ENCODE data around the gene DEPDC1B. TPM values are rescaled to one million over a fixed set of nuclear protein-coding genes. Genes with fewer than 3 reads are reported as not detected.
"Not testable (repeated sequence)": the region's sequence is repeated elsewhere in the genome, so short reads cannot be mapped to it uniquely, and the experiment has no call there.

DEPDC1B gene
- total RNA-seq = 10 to 100 TPM; 49.1 to 50.8 TPM

- H3K9me3 Mint-ChIP-seq (ENCODE audit: insufficient read depth) = no peaks in the 10 kb centered on the region
- ATAC-seq (peak; percentile 97), DNase-seq (peak; percentile 90)
- peaks cover 27% of the 10 kb centered on the region for H3K36me3 Mint-ChIP-seq (ENCODE audit: low read depth)
- peak within 1 kb of the TSS; percentile 92 for H3K27ac Mint-ChIP-seq
- ChIA-PET CTCF (interaction anchor here (0.6 to 2.3 kb wide), 9 partner anchors 11 to 889 kb away, joined by 3 to 12 read pairs (median 3); partner anchors contain the start of genes ELOVL7, ERCC8 and NDUFAF2), POLR2A (interaction anchor here (0.6 to 2.3 kb wide), 7 partner anchors 9 to 1666 kb away, joined by 3 to 8 read pairs (median 4); no protein-coding TSS in a partner anchor)
- H3K4me1 Mint-ChIP-seq (ENCODE audit: low read depth) = peaks cover 36% of the 10 kb centered on the region
- H3K27me3 Mint-ChIP-seq (ENCODE audit: low read depth) = peaks cover 24% of the 10 kb centered on the region
- H3K4me3 Mint-ChIP-seq = peak within 1 kb of the TSS; percentile 79
Observed at GRCh38 chr5:60699609-60700415, at the start of gene DEPDC1B. TSS of gene DEPDC1B (minus strand) at chr5:60700166. CDS start at chr5:60700093, 73 bp downstream.

- ATAC-seq (no peak), DNase-seq (no peak)
- Mint-ChIP-seq H3K4me3 (no peak overlapping the region), H3K27ac (no peak overlapping the region), H3K27me3 (ENCODE audit: low read depth) (no peaks in the 10 kb centered on the region), H3K36me3 (ENCODE audit: low read depth) (no peaks in the 10 kb centered on the region), H3K4me1 (ENCODE audit: low read depth) (no peaks in the 10 kb centered on the region), H3K9me3 (ENCODE audit: insufficient read depth) (peaks cover 7% of the 10 kb centered on the region)
- POLR2A ChIA-PET = no interaction called here
- CTCF ChIA-PET = no interaction called here
Observed at GRCh38 chr5:60744682-60745081, 44.7 kb upstream of the DEPDC1B start.

- Mint-ChIP-seq H3K27me3 (ENCODE audit: low read depth) (no peaks in the 10 kb centered on the region), H3K4me3 (no peak overlapping the region), H3K36me3 (ENCODE audit: low read depth) (no peaks in the 10 kb centered on the region), H3K27ac (no peak overlapping the region), H3K4me1 (ENCODE audit: low read depth) (no peaks in the 10 kb centered on the region), H3K9me3 (ENCODE audit: insufficient read depth) (peaks cover 7% of the 10 kb centered on the region)
- ATAC-seq (no peak), DNase-seq (no peak)
- ChIA-PET CTCF (no interaction called here), POLR2A (no interaction called here)
Observed at GRCh38 chr5:60743511-60744314, 43.7 kb upstream of the DEPDC1B start.

- Mint-ChIP-seq H3K27me3 (ENCODE audit: low read depth) (no peaks in the 10 kb centered on the region), H3K4me3 (no peak overlapping the region), H3K36me3 (ENCODE audit: low read depth) (no peaks in the 10 kb centered on the region), H3K4me1 (ENCODE audit: low read depth) (no peaks in the 10 kb centered on the region), H3K9me3 (ENCODE audit: insufficient read depth) (peaks cover 13% of the 10 kb centered on the region), H3K27ac (no peak overlapping the region)
- POLR2A ChIA-PET = no interaction called here
- DNase-seq = no peak
- CTCF ChIA-PET = no interaction called here
- ATAC-seq = no peak
Observed at GRCh38 chr5:60740322-60740721, 40.4 kb upstream of the DEPDC1B start.

- DNase-seq (no peak), ATAC-seq (no peak)
- H3K27ac Mint-ChIP-seq = no peak overlapping the region
- ChIA-PET POLR2A (no interaction called here), CTCF (no interaction called here)
- peaks cover 13% of the 10 kb centered on the region for H3K9me3 Mint-ChIP-seq (ENCODE audit: insufficient read depth)
- H3K27me3 Mint-ChIP-seq (ENCODE audit: low read depth) = no peaks in the 10 kb centered on the region
- H3K4me1 Mint-ChIP-seq (ENCODE audit: low read depth) = no peaks in the 10 kb centered on the region
- H3K4me3 Mint-ChIP-seq = no peak overlapping the region
- H3K36me3 Mint-ChIP-seq (ENCODE audit: low read depth) = no peaks in the 10 kb centered on the region
Observed at GRCh38 chr5:60738933-60739332, 39.0 kb upstream of the DEPDC1B start.

GRCh38 chr5:60738461-60738860, 38.5 kb upstream of the DEPDC1B start:
- H3K27me3 Mint-ChIP-seq (ENCODE audit: low read depth) = no peaks in the 10 kb centered on the region
- H3K36me3 Mint-ChIP-seq (ENCODE audit: low read depth) = no peaks in the 10 kb centered on the region
- CTCF ChIA-PET = no interaction called here
- H3K4me3 Mint-ChIP-seq = no peak overlapping the region
- DNase-seq (no peak), ATAC-seq (no peak)
- no peak overlapping the region for H3K27ac Mint-ChIP-seq
- POLR2A ChIA-PET = no interaction called here
- H3K9me3 Mint-ChIP-seq (ENCODE audit: insufficient read depth) = peaks cover 13% of the 10 kb centered on the region
- H3K4me1 Mint-ChIP-seq (ENCODE audit: low read depth) = no peaks in the 10 kb centered on the region

- CTCF ChIA-PET = interaction anchor here (0.7 kb wide), 1 partner anchor 15 kb away, joined by 3 read pairs; no protein-coding TSS in a partner anchor
- H3K9me3 Mint-ChIP-seq (ENCODE audit: insufficient read depth); H3K27ac Mint-ChIP-seq; H3K27me3 Mint-ChIP-seq (ENCODE audit: low read depth); ATAC-seq; H3K4me1 Mint-ChIP-seq (ENCODE audit: low read depth); H3K36me3 Mint-ChIP-seq (ENCODE audit: low read depth); POLR2A ChIA-PET; DNase-seq; H3K4me3 Mint-ChIP-seq: not testable (repeated sequence)
Observed at GRCh38 chr5:60730858-60731257, 30.9 kb upstream of the DEPDC1B start.

GRCh38 chr5:60727033-60727679, 27.2 kb upstream of the DEPDC1B start:
- Mint-ChIP-seq H3K36me3 (ENCODE audit: low read depth) (no peaks in the 10 kb centered on the region), H3K27ac (no peak overlapping the region), H3K4me3 (no peak overlapping the region), H3K9me3 (ENCODE audit: insufficient read depth) (no peaks in the 10 kb centered on the region), H3K27me3 (ENCODE audit: low read depth) (peaks cover 3% of the 10 kb centered on the region), H3K4me1 (ENCODE audit: low read depth) (no peaks in the 10 kb centered on the region)
- DNase-seq (no peak), ATAC-seq (no peak)
- POLR2A ChIA-PET = no interaction called here
- CTCF ChIA-PET = no interaction called here

GRCh38 chr5:60724126-60724525, 24.2 kb upstream of the DEPDC1B start:
- H3K4me3 Mint-ChIP-seq = no peak overlapping the region
- no peaks in the 10 kb centered on the region for H3K4me1 Mint-ChIP-seq (ENCODE audit: low read depth)
- H3K27ac Mint-ChIP-seq = no peak overlapping the region
- no peaks in the 10 kb centered on the region for H3K9me3 Mint-ChIP-seq (ENCODE audit: insufficient read depth)
- ChIA-PET POLR2A (no interaction called here), CTCF (no interaction called here)
- H3K27me3 Mint-ChIP-seq (ENCODE audit: low read depth) = peaks cover 18% of the 10 kb centered on the region
- DNase-seq = no peak
- ATAC-seq = no peak
- no peaks in the 10 kb centered on the region for H3K36me3 Mint-ChIP-seq (ENCODE audit: low read depth)

GRCh38 chr5:60722416-60722815, 22.4 kb upstream of the DEPDC1B start:
- DNase-seq (no peak), ATAC-seq (no peak)
- Mint-ChIP-seq H3K4me3 (no peak overlapping the region), H3K4me1 (ENCODE audit: low read depth) (no peaks in the 10 kb centered on the region), H3K9me3 (ENCODE audit: insufficient read depth) (peaks cover 3% of the 10 kb centered on the region), H3K36me3 (ENCODE audit: low read depth) (no peaks in the 10 kb centered on the region), H3K27me3 (ENCODE audit: low read depth) (peaks cover 18% of the 10 kb centered on the region), H3K27ac (no peak overlapping the region)
- ChIA-PET POLR2A (no interaction called here), CTCF (no interaction called here)

- peaks cover under 1% of the 10 kb centered on the region for H3K36me3 Mint-ChIP-seq (ENCODE audit: low read depth)
- H3K27ac Mint-ChIP-seq = no peak overlapping the region
- no peak overlapping the region for H3K4me3 Mint-ChIP-seq
- peaks cover 23% of the 10 kb centered on the region for H3K27me3 Mint-ChIP-seq (ENCODE audit: low read depth)
- ChIA-PET CTCF (no interaction called here), POLR2A (interaction anchor here (1.3 kb wide), 1 partner anchor 19 kb away, joined by 3 read pairs; the partner anchor contains the start of gene DEPDC1B)
- ATAC-seq (no peak), DNase-seq (no peak)
- peaks cover 9% of the 10 kb centered on the region for H3K9me3 Mint-ChIP-seq (ENCODE audit: insufficient read depth)
- no peaks in the 10 kb centered on the region for H3K4me1 Mint-ChIP-seq (ENCODE audit: low read depth)
Observed at GRCh38 chr5:60719329-60719728, 19.4 kb upstream of the DEPDC1B start.
